NCI-H1092 (cell line): Measurements from ENCODE around the gene ADCY9.

ENCODE experiments used
- DNase-seq: peaks from one replicate; lab custom pipeline; 2025; lab: John Stamatoyannopoulos, UW

The ADCY9 gene

GRCh38 chr16:4003576-4003975 lies 112.7 kb downstream of the ADCY9 start:
- DNase-seq = no peak

GRCh38 chr16:4003166-4003565 lies 113.1 kb downstream of the ADCY9 start:
- DNase-seq = no peak

- DNase-seq = no peak
Measured at GRCh38 chr16:4002121-4002520, 114.1 kb downstream of the ADCY9 start.

GRCh38 chr16:3999479-4000325 lies 116.5 kb downstream of the ADCY9 start:
- no peak for DNase-seq

- DNase-seq = no peak
Measured at GRCh38 chr16:3998793-3999478, 117.3 kb downstream of the ADCY9 start.

- DNase-seq = no peak
Measured at GRCh38 chr16:3997231-3997841, 118.9 kb downstream of the ADCY9 start.

GRCh38 chr16:3995001-3995400 lies 121.2 kb downstream of the ADCY9 start:
- DNase-seq = no peak

GRCh38 chr16:3993052-3993785 lies 123.0 kb downstream of the ADCY9 start:
- no peak for DNase-seq

GRCh38 chr16:3992297-3993051 lies 123.8 kb downstream of the ADCY9 start:
- no peak for DNase-seq

- DNase-seq = no peak
Measured at GRCh38 chr16:3988824-3989223, 127.4 kb downstream of the ADCY9 start.

GRCh38 chr16:3988011-3988410 lies 128.2 kb downstream of the ADCY9 start:
- DNase-seq = no peak

GRCh38 chr16:3987231-3987630 lies 129.0 kb downstream of the ADCY9 start:
- DNase-seq = no peak

- no peak for DNase-seq
Measured at GRCh38 chr16:3986235-3986544, 130.1 kb downstream of the ADCY9 start.

- DNase-seq = no peak
Measured at GRCh38 chr16:3984111-3985060, 131.9 kb downstream of the ADCY9 start.

GRCh38 chr16:3983081-3983520 lies 133.1 kb downstream of the ADCY9 start:
- peak; percentile 78 for DNase-seq

GRCh38 chr16:3982216-3982615 lies 134.0 kb downstream of the ADCY9 start:
- DNase-seq = no peak

- no peak for DNase-seq
Measured at GRCh38 chr16:3980253-3981111, 135.8 kb downstream of the ADCY9 start.

- DNase-seq = no peak
Measured at GRCh38 chr16:3979518-3979917, 136.7 kb downstream of the ADCY9 start.

GRCh38 chr16:3979070-3979469 lies 137.2 kb downstream of the ADCY9 start:
- DNase-seq = no peak

- no peak for DNase-seq
Measured at GRCh38 chr16:3977376-3977775, 138.9 kb downstream of the ADCY9 start.
